Right ventricle myocardium superior (tissue), 1 donor: Measurements from ENCODE around the gene KCNAB1. TPM values are rescaled to one million over a fixed set of nuclear protein-coding genes. Genes with fewer than 3 reads are reported as not detected.

Source experiments
- ATAC-seq: fragments of 200-7000 bp; cut with Tn5 transposase; one replicate; pipeline ENCODE4 v1.9.1; 2020; ENCODE audit warnings: mild to moderate bottlenecking; ENCODE audit not compliant: poor library complexity
- DNase-seq: peaks from one replicate; pipeline ENCODE4 v3.0.0-alpha.2; 2020
- intact Hi-C: fragments of 100-400 bp; cut with DNase I; formaldehyde crosslinking; loops from one replicate; pipeline ENCODE4 v1.11.2; 2022
- total RNA-seq: library from RNA; stranded (reverse); fragmentation: NEBNext Ultra II Directional; extraction: Animal tissue kit (Norgen Biotek cat#: 25700); gene quantifications from one replicate; pipeline ENCODE4 v1.2.1, GENCODE V29; 2021
- donor health status: DM: no; HTN: yes; CAD: no; lungs with severe emphysema.

The KCNAB1 gene
- total RNA-seq, 1 donor from 2014 or later = 3.0 TPM

GRCh38 chr3:156373654-156374053 lies 253.3 kb downstream of the KCNAB1 start:
- intact Hi-C loops = no loop called here
- no peak for DNase-seq
- no peak for ATAC-seq

GRCh38 chr3:156376199-156376598 lies 255.8 kb downstream of the KCNAB1 start:
- ATAC-seq (no peak), DNase-seq (no peak)
- intact Hi-C loops = no loop called here

DNA sequence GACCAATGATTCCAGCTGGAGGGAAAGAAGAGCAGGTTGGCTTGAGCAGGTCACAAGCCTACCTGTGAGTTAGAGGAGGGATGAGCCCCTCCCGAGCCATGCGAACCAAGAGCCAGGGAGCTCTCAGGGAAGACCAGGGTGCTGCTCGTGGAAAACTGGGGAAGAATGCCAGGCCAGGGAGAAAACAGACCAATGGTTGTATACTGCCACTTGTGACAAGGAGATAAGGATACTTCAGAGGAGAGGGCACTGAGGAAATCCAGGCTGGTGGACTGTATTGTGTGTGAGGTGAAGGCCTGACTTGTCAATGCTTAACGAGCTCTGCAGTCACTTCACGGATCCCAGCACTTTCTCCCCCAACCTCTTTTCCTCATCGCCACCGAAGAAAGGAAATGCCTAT lies 256.9 kb downstream of the KCNAB1 start:
- intact Hi-C loops = no loop called here
- peak; percentile 51 for ATAC-seq
- no peak for DNase-seq

DNA sequence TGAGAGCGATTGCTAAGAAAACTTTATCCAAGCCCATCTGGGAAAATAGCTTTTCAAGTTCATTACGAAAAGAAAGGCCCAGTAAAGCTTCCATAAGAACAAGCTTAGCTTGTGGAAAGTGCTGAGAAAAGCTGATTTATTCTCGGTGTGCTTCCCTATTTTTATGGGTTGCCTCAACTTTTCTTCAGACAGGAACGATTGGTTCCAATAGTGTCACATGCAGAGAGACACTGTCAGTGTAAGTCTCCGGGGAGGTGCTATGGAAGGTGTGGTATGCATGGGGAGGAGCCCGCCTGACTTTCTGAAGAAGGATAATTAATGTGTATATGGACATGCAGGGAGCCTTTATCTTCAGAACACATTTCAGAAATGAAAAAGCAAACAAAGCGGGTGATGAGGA lies 257.3 kb downstream of the KCNAB1 start:
- ATAC-seq = no peak
- intact Hi-C loops = no loop called here
- DNase-seq = no peak

DNA sequence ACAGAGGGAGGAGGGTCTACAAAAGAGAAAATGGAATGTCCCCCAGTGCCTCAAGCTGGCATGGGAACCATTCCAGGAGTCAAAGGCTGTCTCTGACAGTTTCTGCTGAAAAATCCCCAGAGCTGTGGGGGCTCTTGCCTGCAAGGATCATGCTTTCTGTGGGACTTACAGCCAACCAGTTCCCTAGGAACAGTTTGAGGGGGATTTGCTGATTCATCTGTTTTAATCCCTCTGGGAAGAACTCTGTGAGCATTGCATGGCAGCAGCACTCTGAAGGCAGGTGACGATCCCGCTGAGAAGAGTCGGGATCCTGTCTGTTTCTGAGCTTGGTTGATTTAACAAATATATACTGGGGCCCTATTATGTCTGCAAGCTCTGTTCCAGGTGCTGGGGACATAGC lies 258.5 kb downstream of the KCNAB1 start:
- intact Hi-C loops = no loop called here
- no peak for ATAC-seq

DNA sequence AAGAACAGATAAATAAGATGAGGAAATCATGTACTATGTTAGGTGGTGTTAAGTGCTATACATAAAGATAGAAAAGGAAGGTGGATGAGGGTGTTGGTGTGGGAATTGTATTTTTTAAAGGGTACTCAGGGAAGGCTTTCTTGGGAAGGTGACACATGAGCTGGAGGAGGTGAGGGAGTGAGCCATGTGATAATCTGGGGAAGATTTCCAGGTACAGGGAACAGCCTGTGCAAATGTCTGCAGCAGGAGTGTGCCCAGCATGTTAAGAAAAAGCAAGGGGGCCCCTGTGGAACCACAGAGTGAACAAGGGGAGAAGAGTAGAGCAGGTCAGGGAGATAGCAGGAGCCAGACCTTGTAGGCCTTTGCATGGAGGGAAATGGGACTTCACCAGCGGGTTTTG lies 258.9 kb downstream of the KCNAB1 start:
- no peak for ATAC-seq
- DNase-seq = no peak
- intact Hi-C loops = no loop called here

More for the DNA sequence above, 258.5 kb downstream of the KCNAB1 start:
- no peak for DNase-seq

DNA sequence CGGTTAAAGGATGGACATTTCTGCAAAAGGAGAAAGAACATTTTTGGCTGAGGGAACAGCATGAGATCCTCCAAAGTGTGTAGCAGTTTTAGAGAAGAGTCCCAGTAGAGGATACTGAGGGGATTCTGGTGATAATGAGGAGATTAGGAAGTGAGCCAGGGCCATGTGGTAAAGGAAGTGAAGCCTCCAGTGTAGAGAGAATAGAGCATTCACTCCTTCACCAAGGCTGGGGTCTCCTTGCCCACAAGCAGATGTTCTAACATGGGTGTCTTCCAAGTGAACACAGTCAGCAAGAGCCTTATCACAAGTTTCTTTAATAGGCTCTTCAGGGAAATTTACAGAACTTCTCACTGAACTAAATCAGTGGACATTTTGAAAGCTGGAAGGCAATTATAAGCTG lies 260.9 kb downstream of the KCNAB1 start:
- ATAC-seq (no peak), DNase-seq (no peak)
- intact Hi-C loops = no loop called here

DNA sequence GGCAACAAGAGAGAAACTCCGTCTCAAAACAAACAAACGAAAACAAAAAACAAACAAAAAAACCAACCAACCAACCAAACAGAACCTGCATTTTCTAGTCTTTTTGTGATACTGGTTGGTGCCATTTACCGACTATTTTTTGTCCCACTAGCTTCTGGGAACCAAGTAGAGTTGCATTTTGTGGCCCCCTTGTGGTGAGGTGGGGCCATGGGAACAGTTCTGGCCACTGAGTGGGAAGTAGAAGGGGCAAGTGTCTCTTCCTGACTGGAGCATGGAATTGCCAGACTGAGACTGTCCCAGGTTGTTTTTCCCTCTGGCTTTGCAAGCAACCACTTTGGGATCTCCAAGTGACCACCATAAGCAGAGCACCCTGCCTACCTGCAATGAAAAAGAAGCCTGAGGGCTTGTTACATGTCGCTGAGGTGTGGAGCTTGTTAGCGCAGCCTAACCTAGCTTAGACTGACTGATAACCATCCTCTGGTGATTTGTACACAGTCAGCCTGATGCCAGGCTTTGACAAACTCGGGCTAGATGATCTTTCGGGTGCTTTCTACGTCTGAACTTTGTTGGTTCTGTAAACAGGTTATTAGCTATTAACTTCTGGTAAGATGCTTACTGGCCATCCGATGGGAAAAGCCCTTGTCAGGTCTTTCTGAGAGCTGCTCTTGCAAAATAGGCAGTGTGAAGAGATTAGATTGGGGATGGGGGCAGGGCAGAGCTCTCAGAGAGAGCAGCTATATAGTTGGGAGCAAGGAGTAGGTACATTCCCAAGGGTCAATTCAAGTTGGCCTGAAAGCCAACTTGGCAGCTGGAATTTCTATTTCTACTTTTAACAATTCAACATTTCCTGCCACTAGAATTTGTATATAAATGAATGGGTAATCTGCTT lies 262.3 kb downstream of the KCNAB1 start:
- intact Hi-C loops = no loop called here
- DNase-seq (no peak), ATAC-seq (peak; percentile 37)

DNA sequence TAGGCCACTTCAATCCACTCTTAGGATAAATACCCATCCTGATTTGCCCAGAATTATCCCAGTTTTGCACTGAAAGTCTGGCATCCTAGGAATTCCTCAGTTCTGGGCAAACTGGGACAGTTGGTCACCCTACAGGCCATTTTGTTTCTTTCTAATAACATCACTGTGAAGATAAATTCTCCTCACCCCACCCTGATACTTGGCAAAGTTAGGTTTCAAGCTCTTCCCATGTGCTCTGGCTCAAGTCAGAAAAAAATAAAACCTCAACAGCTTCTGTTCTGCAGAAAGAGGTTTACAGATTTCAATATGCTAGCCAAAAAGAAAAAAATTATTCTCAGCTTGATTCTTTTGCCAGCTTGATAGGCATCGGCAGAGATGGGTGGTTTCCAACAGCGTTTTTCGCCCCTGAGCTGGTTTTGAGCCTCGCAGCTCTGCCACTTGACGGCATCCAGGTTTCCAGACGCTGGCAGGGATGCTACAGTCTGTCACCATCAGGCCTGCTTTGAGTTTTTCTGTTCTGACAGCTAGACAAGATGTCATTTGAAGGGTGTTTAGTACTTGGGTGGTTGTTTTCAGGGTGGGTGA lies 263.2 kb downstream of the KCNAB1 start:
- ATAC-seq (peak; percentile 51), DNase-seq (no peak)
- intact Hi-C loops = no loop called here

- intact Hi-C loops = no loop called here
- DNase-seq (no peak), ATAC-seq (peak; percentile 81)
These were observed 268.4 kb downstream of the KCNAB1 start for GRCh38 chr3:156388497-156389448.

DNA sequence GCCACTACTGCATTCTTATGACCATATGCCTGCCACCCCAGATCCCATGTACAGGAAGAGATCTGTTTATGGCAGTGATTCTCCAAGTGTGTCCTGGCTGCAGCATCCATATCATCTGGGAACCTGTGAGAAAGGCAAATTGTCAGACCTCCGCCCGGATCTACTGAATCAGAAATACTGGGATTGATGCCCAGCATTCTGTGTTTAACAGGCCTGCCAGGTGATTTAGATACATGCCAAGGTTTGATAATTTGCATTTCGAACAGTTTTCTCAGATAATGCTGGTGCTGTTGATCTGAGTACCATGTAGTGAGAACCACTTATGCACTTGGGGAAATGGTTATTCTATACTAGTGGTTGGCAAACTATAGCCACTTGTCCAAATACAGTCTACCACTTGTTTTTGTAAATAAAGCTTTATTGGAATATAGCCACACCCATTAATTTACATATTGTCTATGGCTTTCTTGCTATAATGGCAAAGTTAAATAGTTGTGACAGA lies 269.1 kb downstream of the KCNAB1 start:
- ATAC-seq (no peak), DNase-seq (no peak)
- intact Hi-C loops = no loop called here

GRCh38 chr3:156390846-156391245 lies 270.5 kb downstream of the KCNAB1 start:
- intact Hi-C loops = no loop called here
- ATAC-seq = no peak
- DNase-seq = no peak

GRCh38 chr3:156395961-156396710 lies 275.8 kb downstream of the KCNAB1 start:
- ATAC-seq = no peak
- intact Hi-C loops = no loop called here
- no peak for DNase-seq

GRCh38 chr3:156396851-156397250 lies 276.5 kb downstream of the KCNAB1 start:
- DNase-seq (no peak), ATAC-seq (no peak)
- intact Hi-C loops = no loop called here

- DNase-seq (no peak), ATAC-seq (no peak)
- intact Hi-C loops = no loop called here
These were observed 277.2 kb downstream of the KCNAB1 start for GRCh38 chr3:156397534-156397933.

DNA sequence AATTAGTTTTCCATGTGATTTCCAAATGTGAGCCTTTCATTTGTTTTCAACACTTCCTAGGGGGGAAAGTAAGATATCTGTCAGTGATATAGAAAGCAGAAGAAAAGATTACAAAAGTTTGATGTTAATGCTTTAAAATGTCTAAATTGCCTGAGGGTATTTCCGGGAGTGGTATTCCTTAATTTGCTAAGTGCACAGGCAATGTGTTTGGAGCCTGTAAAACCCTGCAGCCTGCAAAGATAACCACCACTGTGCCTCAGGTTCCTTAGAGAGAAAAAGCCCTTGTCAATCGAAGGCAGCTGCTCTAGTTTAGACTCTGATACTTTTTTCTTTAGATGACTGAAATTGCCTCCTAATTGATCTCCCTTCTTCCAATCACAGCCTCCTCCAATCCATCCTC lies 279.7 kb downstream of the KCNAB1 start:
- ATAC-seq = no peak
- intact Hi-C loops = no loop called here
- DNase-seq = no peak

DNA sequence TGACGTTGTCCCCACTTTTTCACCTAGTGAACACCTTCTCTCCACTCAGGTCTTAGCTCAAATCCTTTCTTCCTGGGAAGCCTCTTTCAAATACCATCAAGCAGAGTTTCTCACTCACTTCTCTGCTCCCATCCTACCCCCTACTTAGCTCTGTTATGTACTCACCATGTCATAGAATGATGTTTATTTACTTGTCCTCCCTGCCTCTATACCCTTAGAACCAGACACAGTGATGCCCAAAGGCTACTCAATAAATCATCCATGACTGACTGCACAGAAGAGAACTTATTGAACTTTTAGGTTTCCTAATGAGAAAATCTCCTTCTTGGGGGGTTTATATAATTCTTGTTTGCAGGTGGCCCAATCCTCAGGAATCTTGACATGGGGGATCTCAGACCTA lies 280.4 kb downstream of the KCNAB1 start:
- no peak for ATAC-seq
- no peak for DNase-seq

DNA sequence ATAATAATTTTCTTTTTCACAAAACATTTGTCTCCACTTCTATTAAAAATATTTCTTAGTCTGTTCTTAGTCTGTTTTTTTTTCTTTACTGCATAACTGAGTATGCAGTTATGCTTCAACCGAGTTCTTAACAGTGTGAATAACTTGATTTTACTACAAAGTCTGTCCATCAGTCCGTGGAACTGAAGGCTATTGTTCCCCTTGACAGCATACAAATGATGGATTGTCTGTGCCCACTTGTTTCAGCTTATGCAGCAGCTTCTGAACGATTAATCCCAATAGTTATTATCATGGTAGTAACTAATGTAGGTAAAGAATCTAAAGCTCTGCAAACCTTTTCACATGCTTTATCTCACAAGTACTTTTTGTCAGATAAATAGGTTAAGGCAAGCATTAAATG lies 283.8 kb downstream of the KCNAB1 start:
- DNase-seq (no peak), ATAC-seq (no peak)
- intact Hi-C loops = no loop called here

More for the DNA sequence above, 280.4 kb downstream of the KCNAB1 start:
- intact Hi-C loops = no loop called here
